Kidney (tissue), 14 donors: ENCODE measurements around the gene PSMD11. TPM values are rescaled to one million over a fixed set of nuclear protein-coding genes. Genes with fewer than 3 reads are reported as not detected.

Experiments
- DNase-seq, 5 donors: peaks; one replicate each; pipeline ENCODE4 v3.0.0-alpha.2; 2013 to 2020
- FAIRE-seq: peaks from 2 replicates; lab custom pipeline; 2012; peaks lifted over from hg19 to GRCh38; lab: Jason Lieb, UNC
- H3K27ac ChIP-seq, 2 donors: one replicate each; pipeline ENCODE4 v1.7.0; 2013; ENCODE audit warnings: low read depth in 2 of 2, low read length in 2 of 2, inconsistent platforms in 1 of 2
- H3K27me3 ChIP-seq: one replicate; pipeline ENCODE4 v1.7.1; 2013; ENCODE audit warnings: low read length, inconsistent platforms; ENCODE audit not compliant: control insufficient read depth, insufficient read depth
- H3K36me3 ChIP-seq, 3 donors: one replicate each; pipeline versions ENCODE4 v1.7.0 to v1.7.1; 2013; ENCODE audit warnings: low read length in 3 of 3, control low read depth in 1 of 3, inconsistent platforms in 1 of 3; ENCODE audit not compliant: insufficient read depth in 3 of 3, control insufficient read depth in 2 of 3
- H3K4me1 ChIP-seq, 3 donors: one replicate each; pipeline versions ENCODE4 v1.7.0 to v1.7.1; 2013; ENCODE audit warnings: low read length in 3 of 3, inconsistent platforms in 1 of 3, low read depth in 1 of 3; ENCODE audit not compliant: control insufficient read depth in 2 of 3, insufficient read depth in 2 of 3
- H3K4me3 ChIP-seq, 3 donors: one replicate each; pipeline versions ENCODE4 v1.7.0 to v1.8.1; 2013; ENCODE audit warnings: low read length in 3 of 3, control low read depth in 1 of 3, inconsistent platforms in 1 of 3
- H3K9ac ChIP-seq, 3 donors: one replicate each; pipeline versions ENCODE4 v1.7.0 to v1.7.1; 2013; ENCODE audit warnings: low read length in 3 of 3, control low read depth in 1 of 3, inconsistent platforms in 1 of 3
- H3K9me3 ChIP-seq, 3 donors: one replicate each; pipeline versions ENCODE4 v1.7.0 to v1.7.1; 2013; ENCODE audit warnings: low read length in 3 of 3, control low read depth in 1 of 3, inconsistent platforms in 1 of 3; ENCODE audit not compliant: control insufficient read depth in 2 of 3, insufficient read depth in 1 of 3
- CTCF ChIP-seq: IDR thresholded peaks from 3 replicates; pipeline ENCODE4 v1.5.1; 2012; ENCODE audit warnings: mild to moderate bottlenecking, moderate library complexity, borderline replicate concordance; ENCODE audit not compliant: insufficient read depth; ENCODE audit errors: extremely low read depth
- intact Hi-C: fragments of 100-400 bp; cut with DNase I; formaldehyde crosslinking; loops from one replicate; pipeline ENCODE4 v1.11.1; 2022
- polyA plus RNA-seq: library from polyadenylated mRNA; stranded (reverse); fragments of 350-450 nt; fragmentation: Illumina TruSeq; extraction: RNeasy Lipid Tissue Mini Kit (QIAGEN cat#74804); gene quantifications from one replicate; pipeline ENCODE4 v1.2.3, GENCODE V29; 2014; ENCODE audit warnings: low read depth, low replicate concordance; ENCODE audit not compliant: insufficient read depth
- total RNA-seq: library from RNA; stranded (reverse); fragmentation: NEBNext Ultra II Directional; extraction: Animal tissue kit (Norgen Biotek cat#: 25700); gene quantifications from one replicate; pipeline ENCODE4 v1.2.1, GENCODE V29; 2021
- donor health status: control.
- donor health status: control.
- donor health status: control.
- donor health status: control.
- donor health status: control.
- donor health status: DM: yes; HTN: yes; CAD: no.
- donor health status: Normal renal cell carcinoma (clear cell type).

Gene PSMD11
- total and polyA plus RNA-seq, 2 donors from 2014 or later, result 65.1 to 67.5 TPM

- no peak overlapping the region for H3K9ac ChIP-seq
- FAIRE-seq (no peak), DNase-seq (peak in 2 of 5 donors; percentile 46 to 63)
- no peak for TF ChIP-seq CTCF
- intact Hi-C loops, result loop anchor here (10.0 kb wide), 1 partner anchor 270 kb away; no protein-coding TSS in a partner anchor
- no peaks in the 10 kb centered on the region for H3K27me3 ChIP-seq
- H3K36me3 ChIP-seq, result peaks cover 5 to 13% (median 10%) of the 10 kb centered on the region in 3 donors
- no peaks in the 10 kb centered on the region for H3K9me3 ChIP-seq
- H3K4me1 ChIP-seq, result peaks cover 0 to 15% (median 4%) of the 10 kb centered on the region in 3 donors
- no peak overlapping the region for H3K27ac ChIP-seq
- H3K4me3 ChIP-seq, result no peak overlapping the region
Observed at GRCh38 chr17:32484628-32485027, 40.3 kb downstream of the PSMD11 start.

DNA sequence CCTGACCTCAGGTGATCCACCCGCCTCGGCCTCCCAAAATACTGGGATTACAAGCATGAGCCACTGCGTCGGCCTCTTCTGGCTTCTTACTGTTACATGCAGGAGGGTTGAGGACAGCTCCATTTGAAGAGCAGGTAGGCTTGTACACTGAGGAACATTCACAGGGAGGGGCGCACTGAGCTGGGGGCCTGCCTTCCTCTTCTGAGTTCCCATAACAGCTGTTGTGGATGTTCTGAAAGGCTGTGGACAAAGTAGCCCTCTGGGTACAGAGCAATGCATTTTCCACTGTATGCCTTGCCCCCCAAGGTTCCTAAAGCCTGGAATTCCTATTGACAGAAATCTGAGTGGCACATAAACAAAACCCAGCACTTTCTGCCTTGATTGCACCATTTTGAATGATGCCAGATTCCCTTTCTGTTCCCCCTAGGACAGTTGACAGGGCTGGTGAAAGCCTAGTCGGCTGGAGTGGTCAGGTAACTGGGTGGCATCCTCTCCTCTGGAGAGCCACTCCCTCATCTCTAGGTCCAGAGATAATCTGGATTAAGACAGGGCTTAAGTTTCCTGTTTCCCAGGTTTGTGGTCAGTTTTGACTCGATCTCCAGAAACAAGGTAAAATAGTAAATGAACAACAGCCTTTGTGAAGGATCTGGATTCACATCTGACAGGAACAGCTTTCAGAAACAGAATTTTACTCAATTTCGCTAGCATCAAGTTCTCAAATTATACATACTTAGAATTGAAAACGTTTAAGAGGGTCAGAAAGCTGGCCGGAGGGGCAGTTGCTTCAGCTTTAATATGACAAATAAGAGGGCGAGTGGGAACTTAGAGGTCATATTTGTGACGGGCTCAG, 41.2 kb downstream of the PSMD11 start:
- FAIRE-seq (no peak), DNase-seq (peak in 1 of 5 donors; percentile 43)
- Histone ChIP-seq H3K9me3 (no peaks in the 10 kb centered on the region), H3K4me3 (peak overlapping the region in 1 of 3 donors; percentile 46), H3K4me1 (peaks cover 0 to 15% (median 4%) of the 10 kb centered on the region in 3 donors), H3K36me3 (peaks cover 1 to 5% (median 3%) of the 10 kb centered on the region in 3 donors), H3K9ac (peak overlapping the region in 1 of 3 donors; percentile 53), H3K27ac (peak overlapping the region; percentile 27 to 32), H3K27me3 (no peaks in the 10 kb centered on the region)
- no peak for TF ChIP-seq CTCF
- intact Hi-C loops, result loop anchor here (10.0 kb wide), 1 partner anchor 269 kb away; no protein-coding TSS in a partner anchor

DNA sequence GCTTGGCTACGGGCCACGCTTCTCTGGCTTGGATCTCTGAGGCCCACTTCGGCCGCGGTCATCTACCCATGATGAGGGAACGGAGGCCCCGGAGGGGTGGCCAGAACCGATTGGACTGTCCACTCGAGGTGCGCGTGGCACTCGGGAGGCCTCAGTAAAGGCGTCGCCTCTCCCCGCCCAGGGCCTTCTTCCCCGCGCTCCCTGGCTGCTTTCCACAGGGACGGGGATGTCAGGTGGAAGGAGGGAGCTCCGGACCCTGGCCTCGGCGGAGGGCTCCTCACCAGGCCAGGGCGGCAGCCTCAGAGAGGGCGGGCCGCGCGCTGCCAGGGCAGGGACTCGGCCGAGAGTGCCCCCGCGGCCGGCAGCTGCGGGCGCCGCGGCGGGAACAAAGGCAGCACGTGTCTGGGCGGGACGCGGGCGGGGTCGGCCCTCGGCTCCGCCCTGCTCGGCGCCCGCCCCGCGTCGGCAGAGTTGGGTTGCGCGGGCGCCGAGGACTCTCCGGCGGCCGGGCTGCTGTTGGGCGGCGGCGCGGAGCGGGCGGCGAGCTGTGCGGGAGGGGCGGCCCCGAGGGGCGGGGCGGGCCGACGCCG, 41.9 kb downstream of the PSMD11 start:
- no peak for TF ChIP-seq CTCF
- Histone ChIP-seq H3K4me1 (peaks cover 0 to 15% (median 4%) of the 10 kb centered on the region in 3 donors), H3K9ac (peak overlapping the region in 2 of 3 donors; percentile 24 to 53), H3K27me3 (no peaks in the 10 kb centered on the region), H3K9me3 (no peaks in the 10 kb centered on the region), H3K4me3 (peak overlapping the region in 2 of 3 donors; percentile 45 to 46), H3K36me3 (peaks cover 0 to 3% (median 3%) of the 10 kb centered on the region in 3 donors), H3K27ac (peak overlapping the region; percentile 27 to 32)
- intact Hi-C loops, result loop anchor here (10.0 kb wide), 1 partner anchor 269 kb away; no protein-coding TSS in a partner anchor
- DNase-seq, result peak; percentile 74 to 93 (median 88)
- no peak for FAIRE-seq
